Ovary (tissue), 3 donors: Measurements from ENCODE around the gene EXD3.

Experiments
- CTCF ChIP-seq, 3 donors: fragments of 450-650 bp in 2 of 3; fragments of 200-600 bp in 1 of 3; IDR thresholded peaks; one replicate each; pipeline versions ENCODE4 v1.5.1 to v1.8.0; 2016 to 2022; ENCODE audit warnings: antibody characterized with exemption in 3 of 3, mild to moderate bottlenecking in 1 of 3
- POLR2A ChIP-seq: fragments of 450-650 bp; IDR thresholded peaks from one replicate; pipeline ENCODE4 v1.6.1; 2017; ENCODE audit warnings: antibody characterized with exemption, mild to moderate bottlenecking, moderate library complexity
- donor health status: DM: no; HTN: no; CAD: no.

DNA sequence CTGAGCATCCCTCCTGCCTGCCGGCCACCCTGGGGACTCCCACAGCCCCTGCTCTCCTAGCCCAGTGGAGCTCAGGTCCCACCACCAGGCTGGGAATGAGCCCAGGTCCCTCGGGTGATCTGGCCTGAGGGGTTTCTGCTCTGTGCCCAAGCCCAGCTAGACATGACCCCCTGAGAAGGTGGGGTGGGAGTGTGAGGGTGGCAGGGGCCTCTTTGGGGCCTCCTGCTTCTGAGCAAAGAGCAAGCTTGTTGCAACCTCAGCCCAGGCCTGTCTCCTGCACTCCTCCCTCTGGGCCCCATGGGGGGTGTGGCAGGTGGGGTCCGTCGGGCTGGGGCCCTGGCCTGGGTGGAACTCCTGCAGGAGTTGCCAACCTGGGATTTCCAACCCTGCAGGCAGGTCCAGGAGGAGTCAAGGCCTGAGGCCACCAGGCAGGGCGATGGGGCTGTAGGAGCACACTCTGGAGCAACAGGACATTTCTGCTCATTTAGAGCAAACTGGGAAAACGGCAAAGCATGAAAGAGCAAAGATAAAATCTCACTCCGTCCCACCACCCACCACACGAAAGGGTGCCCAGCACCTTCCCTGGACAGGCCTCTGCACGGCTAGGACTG is 109.5 kb downstream of the EXD3 start:
- TF ChIP-seq CTCF (IDR thresholded peaks at IDR 0.05) (no peak), POLR2A (no peak)
